DND-41 (cell line): ENCODE measurements around the gene SPEG.
A peak's percentile ranks its signal among the peaks of the same experiment; 100 is the strongest.

Experiments
- ATAC-seq: fragments of 200-7000 bp; cut with Tn5 transposase; 3 replicates; pipeline ENCODE4 v1.9.1; 2021; ENCODE audit warnings: low read depth; ENCODE audit not compliant: insufficient read depth
- DNase-seq: peaks from one replicate; pipeline ENCODE4 v3.0.0-alpha.2; 2020
- H2AFZ ChIP-seq: 2 replicates; pipeline ENCODE4 v1.6.0; 2012; ENCODE audit warnings: low read depth, low read length
- H3K27ac ChIP-seq: 2 replicates; pipeline ENCODE4 v1.5.1; 2012; ENCODE audit warnings: low read length, inconsistent platforms
- H3K27me3 ChIP-seq: fragments of 200-600 bp; sonication (generic); 2 replicates; pipeline ENCODE4 v1.6.0; 2012; ENCODE audit warnings: low read length, mild to moderate bottlenecking, inconsistent platforms; ENCODE audit not compliant: insufficient read depth, poor library complexity
- H3K36me3 ChIP-seq: 2 replicates; pipeline ENCODE4 v1.5.1; 2012; ENCODE audit warnings: low read length, inconsistent platforms; ENCODE audit not compliant: insufficient read depth
- H3K4me1 ChIP-seq: 2 replicates; pipeline ENCODE4 v1.5.1; 2012; ENCODE audit warnings: mild to moderate bottlenecking, low read length; ENCODE audit not compliant: insufficient read depth
- H3K4me2 ChIP-seq: 2 replicates; pipeline ENCODE4 v1.6.0; 2012; ENCODE audit warnings: mild to moderate bottlenecking, moderate library complexity, low read length, inconsistent platforms; ENCODE audit not compliant: insufficient read depth
- H3K4me3 ChIP-seq, 2 experiments: fragments of 200-600 bp in 1 of 2; shearing (Covaris generic) in 1 of 2; 2 replicates each; pipeline ENCODE4 v1.5.1; 2012 to 2016; ENCODE audit warnings: inconsistent platforms in 2 of 2, low read length in 2 of 2, mild to moderate bottlenecking in 2 of 2, low read depth in 1 of 2, moderate library complexity in 1 of 2
- H3K79me2 ChIP-seq: 2 replicates; pipeline ENCODE4 v1.6.0; 2012; ENCODE audit warnings: low read length, inconsistent platforms; ENCODE audit not compliant: insufficient read depth
- H3K9ac ChIP-seq: 2 replicates; pipeline ENCODE4 v1.6.0; 2012; ENCODE audit warnings: low read depth, mild to moderate bottlenecking, inconsistent platforms, low read length, moderate library complexity
- H3K9me3 ChIP-seq: 2 replicates; pipeline ENCODE4 v1.5.1; 2012; ENCODE audit warnings: low read length, moderate library complexity, mild to moderate bottlenecking, inconsistent platforms; ENCODE audit not compliant: insufficient read depth, severe bottlenecking
- H4K20me1 ChIP-seq: 2 replicates; pipeline ENCODE4 v1.6.0; 2012; ENCODE audit warnings: low read length; ENCODE audit not compliant: insufficient read depth
- CTCF ChIP-seq: IDR thresholded peaks from 2 replicates; pipeline ENCODE4 v1.5.1; 2012; ENCODE audit warnings: borderline replicate concordance, low read length, moderate library complexity, mild to moderate bottlenecking; ENCODE audit not compliant: poor library complexity, severe bottlenecking; ENCODE audit errors: extremely low read depth
- EZH2 ChIP-seq: IDR thresholded peaks from 3 replicates; pipeline ENCODE4 v1.6.1; 2012; ENCODE audit warnings: borderline replicate concordance, low read depth, mild to moderate bottlenecking, moderate library complexity, low read length, inconsistent platforms; ENCODE audit not compliant: severe bottlenecking

Gene SPEG

GRCh38 chr2:219542931-219543595 is 108.4 kb downstream of the SPEG start:
- no peak for TF ChIP-seq CTCF
- TF ChIP-seq EZH2: no peak
- no peaks in the 10 kb centered on the region for H3K79me2 ChIP-seq
- peak overlapping the region; percentile 84 for H2AFZ ChIP-seq
- H3K9me3 ChIP-seq: no peaks in the 10 kb centered on the region
- peak overlapping the region; percentile 71 for H3K9ac ChIP-seq
- ATAC-seq (peak; percentile 48), DNase-seq (no peak)
- peaks cover 27% of the 10 kb centered on the region for H4K20me1 ChIP-seq
- H3K27ac ChIP-seq: no peak overlapping the region; the same call in none of the 2 replicates
- no peaks in the 10 kb centered on the region for H3K27me3 ChIP-seq
- H3K36me3 ChIP-seq: peaks cover 21% of the 10 kb centered on the region
- peaks cover 33% of the 10 kb centered on the region for H3K4me1 ChIP-seq
- peak overlapping the region; percentile 84 for H3K4me3 ChIP-seq
- peak overlapping the region; percentile 88 for H3K4me2 ChIP-seq

GRCh38 chr2:219543596-219544358 is 109.1 kb downstream of the SPEG start, which contains the start of the genes CHPF and TMEM198:
TSS of gene CHPF (minus strand) at chr2:219543809. CDS start at chr2:219543538, 271 bp downstream.
TSS of gene TMEM198 (plus strand) at chr2:219544028. CDS start at chr2:219544728, 700 bp downstream.
- H3K79me2 ChIP-seq: no peaks in the 10 kb centered on the region
- H3K9me3 ChIP-seq: no peaks in the 10 kb centered on the region
- H3K36me3 ChIP-seq: peaks cover 21% of the 10 kb centered on the region
- peak within 1 kb of the TSS; percentile 84 for H2AFZ ChIP-seq
- no peaks in the 10 kb centered on the region for H3K27me3 ChIP-seq
- H3K27ac ChIP-seq: no peak within 1 kb of the TSS; the same call in none of the 2 replicates
- H3K4me1 ChIP-seq: peaks cover 33% of the 10 kb centered on the region
- H4K20me1 ChIP-seq: peaks cover 27% of the 10 kb centered on the region
- H3K9ac ChIP-seq: peak within 1 kb of the TSS; percentile 71
- peak; percentile 98 for DNase-seq
- H3K4me2 ChIP-seq: peak within 1 kb of the TSS; percentile 88
- H3K4me3 ChIP-seq: peak within 1 kb of the TSS; percentile 84
- no peak for TF ChIP-seq EZH2
- TF ChIP-seq CTCF: no peak
- ATAC-seq: peak; percentile 83

GRCh38 chr2:219544567-219544966 is 109.9 kb downstream of the SPEG start:
- H3K27me3 ChIP-seq: no peaks in the 10 kb centered on the region
- ATAC-seq (no peak), DNase-seq (no peak)
- no peak overlapping the region for H2AFZ ChIP-seq
- peak overlapping the region; percentile 84; a peak in 3 of 4 replicates for H3K4me3 ChIP-seq
- H3K27ac ChIP-seq: no peak overlapping the region
- peaks cover 19% of the 10 kb centered on the region for H3K36me3 ChIP-seq
- H3K9me3 ChIP-seq: no peaks in the 10 kb centered on the region
- no peaks in the 10 kb centered on the region for H3K79me2 ChIP-seq
- peaks cover 23% of the 10 kb centered on the region for H4K20me1 ChIP-seq
- peak overlapping the region; percentile 88 for H3K4me2 ChIP-seq
- TF ChIP-seq CTCF (no peak), EZH2 (no peak)
- peak overlapping the region; percentile 48 for H3K9ac ChIP-seq
- H3K4me1 ChIP-seq: peaks cover 33% of the 10 kb centered on the region
